SHP77 (cell line): ENCODE measurements around the gene IL11.
A peak's percentile ranks its signal among the peaks of the same experiment; 100 is the strongest.
"Not testable (repeated sequence)": the region's sequence is repeated elsewhere in the genome, so short reads cannot be mapped to it uniquely, and the experiment has no call there.

ENCODE experiments used
- DNase-seq, 2 experiments: peaks; one replicate each; lab custom pipeline; 2025; lab: John Stamatoyannopoulos, UW

Gene IL11

DNA sequence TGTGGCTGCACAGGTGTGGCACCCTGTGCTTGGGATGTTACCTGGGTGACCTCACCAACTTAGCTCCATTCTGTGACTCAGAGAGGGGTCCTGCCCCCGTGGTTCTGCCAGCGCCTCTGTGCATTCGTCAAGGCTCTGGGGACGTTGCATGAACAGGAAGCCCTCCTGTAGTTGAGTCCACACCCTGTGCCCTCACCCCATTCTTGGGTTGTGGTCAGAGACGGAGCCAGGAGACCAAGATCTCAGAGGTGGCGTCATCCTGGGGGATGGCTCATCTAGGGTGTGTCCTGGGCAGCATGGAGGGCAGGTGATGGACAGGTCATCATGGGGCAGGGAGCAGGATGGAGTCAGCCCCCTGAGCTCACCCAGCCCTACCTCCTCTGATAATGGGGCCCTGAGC, 18.2 kb downstream of the IL11 start:
- DNase-seq: no peak

DNA sequence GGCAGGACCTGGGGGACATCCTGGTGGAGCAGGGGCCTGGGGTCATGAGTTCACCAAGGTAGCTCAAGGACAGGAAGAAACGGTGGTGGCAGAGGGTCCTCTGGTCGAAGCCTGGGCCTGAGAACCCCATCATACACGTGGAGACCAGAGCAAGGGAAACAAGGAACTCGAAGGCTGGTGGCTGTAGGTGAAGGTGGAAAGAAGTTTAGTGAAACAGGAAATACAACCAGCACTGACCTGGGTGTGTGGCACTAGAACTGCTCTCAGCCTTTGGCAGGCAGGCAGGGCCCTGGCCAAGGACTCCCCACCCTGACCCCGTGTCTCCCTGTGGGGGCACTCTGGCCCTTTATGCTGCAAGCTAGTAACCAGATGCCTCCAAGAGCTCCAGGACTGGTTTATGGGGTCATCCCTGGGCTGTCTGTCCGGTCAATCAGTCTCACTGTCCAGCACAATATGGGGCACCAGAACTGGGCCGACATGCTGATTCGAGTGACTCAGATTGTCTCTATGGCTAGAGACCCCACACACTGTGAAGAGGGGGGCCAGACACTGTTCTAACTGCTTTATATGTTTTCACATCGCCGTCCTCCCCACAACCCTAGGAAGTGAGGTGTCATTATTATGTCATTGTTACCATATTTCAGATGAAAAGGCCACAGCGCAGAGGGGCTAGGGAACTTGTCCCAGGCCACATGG, 19.5 kb downstream of the IL11 start:
- no peak for DNase-seq

DNA sequence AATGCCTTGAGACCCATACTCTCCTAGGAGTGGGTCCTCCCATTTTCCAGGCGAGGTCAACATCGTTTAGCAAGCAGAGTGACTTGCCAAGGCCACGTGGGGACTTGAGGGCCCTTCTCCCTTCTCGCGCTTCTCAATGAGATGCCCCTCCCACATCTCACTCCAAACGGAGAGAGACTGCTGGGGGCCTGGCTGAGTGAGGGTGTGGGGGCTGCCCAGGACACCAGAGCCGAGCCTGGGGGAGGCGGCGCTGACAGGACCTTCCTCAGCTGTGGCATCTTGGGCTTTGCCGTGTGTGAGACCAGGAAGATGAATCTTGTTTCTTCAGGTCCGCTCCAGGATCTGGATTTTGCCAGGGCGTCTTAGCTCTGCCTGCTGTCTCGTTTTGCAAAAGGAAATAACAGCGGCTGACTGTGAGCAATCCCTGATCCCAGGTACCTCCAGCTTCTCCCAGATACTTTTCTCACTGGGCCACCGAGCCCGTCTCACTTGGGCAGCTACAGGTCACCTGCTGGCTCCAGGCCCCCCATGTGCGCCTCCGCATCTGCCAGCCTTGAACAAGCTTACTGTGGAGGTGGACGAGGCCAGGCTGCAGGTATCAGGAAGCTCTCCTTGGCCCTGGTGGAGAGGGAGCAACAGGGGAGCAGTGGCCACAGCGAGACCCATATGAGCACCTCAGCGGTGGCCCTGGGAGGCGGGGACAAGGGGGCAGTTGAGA, 21.8 kb downstream of the IL11 start:
- DNase-seq: no peak

DNA sequence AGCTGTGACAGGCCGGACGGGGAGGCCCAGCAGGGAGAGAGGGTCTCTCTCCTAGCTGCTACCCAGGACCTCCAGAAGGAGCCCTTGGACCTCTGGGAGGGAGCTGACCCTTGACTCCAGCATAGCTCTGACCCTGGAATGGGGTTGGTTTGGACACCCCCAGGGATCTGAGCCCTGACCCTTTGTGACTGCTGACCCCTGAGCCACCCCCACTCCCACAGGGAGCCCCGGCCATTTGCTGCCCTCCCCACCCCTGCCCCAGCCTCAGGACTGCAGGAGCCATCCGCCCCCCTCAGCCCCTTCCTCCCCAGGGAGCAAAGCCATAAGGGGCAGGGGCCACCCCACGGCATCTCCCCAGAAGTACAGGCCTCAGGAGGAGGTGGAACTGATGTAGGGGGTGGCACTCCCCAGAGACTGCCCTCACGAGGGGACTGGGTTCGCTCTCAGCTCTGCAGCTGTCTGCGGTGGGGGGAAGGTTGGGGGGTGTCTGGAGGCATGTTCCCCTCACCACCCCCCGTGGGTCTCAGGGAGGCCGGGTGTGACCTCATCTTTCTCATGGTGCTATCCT, 22.7 kb downstream of the IL11 start:
- DNase-seq: no peak

DNA sequence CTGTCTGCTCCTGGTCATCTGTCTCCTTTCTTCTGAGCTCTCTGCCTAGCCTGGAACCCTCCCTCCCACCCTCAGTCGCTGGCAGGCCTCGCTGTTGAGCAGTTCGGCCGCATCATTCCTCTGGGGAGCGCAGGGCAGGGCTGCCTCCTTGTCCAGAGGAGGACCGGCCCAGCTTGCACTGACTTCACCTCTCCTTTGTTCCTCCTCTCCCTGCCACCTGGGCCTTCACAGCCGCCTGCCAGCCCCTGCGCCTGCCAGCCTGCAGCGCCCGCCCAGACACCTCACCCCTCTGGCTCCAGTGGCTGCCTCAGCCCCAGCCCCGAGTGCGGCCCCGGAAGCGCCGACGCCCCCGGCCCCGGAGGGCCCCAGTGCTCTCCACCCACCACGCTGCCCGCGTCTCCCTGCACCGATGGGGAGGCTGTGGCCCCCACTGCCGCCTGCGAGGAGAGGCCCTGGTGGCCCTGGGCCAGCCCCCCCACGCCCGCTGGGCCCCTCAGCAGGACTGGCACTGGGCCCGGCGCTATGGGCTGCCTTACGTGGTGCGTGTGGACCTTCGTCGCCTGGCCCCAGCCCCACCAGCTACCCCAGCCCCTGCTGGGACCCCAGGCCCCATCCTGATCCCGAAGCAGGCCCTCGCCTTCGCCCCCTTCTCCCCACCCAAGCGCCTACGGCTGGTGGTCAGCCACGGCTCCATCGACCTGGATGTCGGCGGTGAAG, 23.4 kb downstream of the IL11 start:
- no peak for DNase-seq

DNA sequence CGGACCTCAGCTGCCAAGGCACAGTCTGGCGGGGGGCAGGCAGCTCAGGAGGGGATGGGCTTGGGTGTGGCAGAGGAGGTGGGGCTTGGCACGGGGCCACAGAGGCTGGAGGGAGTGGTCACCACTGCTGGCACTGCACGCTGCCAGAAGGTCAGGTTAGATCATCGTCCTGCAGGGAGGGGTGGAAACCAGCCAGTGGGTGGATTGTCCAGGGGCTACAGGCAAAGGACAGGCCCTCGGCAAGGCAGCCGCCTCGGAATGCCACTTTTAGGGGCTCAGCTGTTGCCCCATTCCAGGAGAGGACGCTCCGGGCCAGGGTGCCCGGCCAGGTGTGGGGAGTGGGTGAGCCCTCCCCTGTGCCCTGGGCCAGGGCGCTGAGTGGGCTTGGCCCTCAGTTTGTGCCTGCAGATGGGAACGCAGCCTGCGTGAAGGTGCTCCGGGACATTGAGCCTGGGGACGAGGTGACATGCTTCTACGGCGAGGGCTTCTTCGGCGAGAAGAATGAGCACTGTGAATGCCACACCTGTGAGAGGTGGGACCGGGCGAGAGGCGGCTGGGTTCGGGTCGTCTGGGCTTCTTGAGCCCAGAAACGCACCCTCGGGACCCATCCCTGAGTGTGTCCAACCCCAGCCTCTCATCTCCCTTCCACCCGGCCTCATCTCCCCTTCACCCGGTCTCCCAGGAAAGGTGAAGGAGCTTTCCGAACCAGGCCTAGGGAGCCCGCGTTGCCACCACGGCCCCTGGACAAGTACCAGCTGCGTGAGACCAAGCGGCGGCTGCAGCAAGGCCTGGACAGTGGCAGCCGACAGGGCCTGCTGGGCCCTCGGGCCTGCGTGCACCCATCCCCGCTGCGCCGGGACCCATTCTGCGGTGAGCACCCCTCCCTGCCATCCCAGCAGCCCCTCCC, 24.2 kb downstream of the IL11 start:
- DNase-seq: no peak

DNA sequence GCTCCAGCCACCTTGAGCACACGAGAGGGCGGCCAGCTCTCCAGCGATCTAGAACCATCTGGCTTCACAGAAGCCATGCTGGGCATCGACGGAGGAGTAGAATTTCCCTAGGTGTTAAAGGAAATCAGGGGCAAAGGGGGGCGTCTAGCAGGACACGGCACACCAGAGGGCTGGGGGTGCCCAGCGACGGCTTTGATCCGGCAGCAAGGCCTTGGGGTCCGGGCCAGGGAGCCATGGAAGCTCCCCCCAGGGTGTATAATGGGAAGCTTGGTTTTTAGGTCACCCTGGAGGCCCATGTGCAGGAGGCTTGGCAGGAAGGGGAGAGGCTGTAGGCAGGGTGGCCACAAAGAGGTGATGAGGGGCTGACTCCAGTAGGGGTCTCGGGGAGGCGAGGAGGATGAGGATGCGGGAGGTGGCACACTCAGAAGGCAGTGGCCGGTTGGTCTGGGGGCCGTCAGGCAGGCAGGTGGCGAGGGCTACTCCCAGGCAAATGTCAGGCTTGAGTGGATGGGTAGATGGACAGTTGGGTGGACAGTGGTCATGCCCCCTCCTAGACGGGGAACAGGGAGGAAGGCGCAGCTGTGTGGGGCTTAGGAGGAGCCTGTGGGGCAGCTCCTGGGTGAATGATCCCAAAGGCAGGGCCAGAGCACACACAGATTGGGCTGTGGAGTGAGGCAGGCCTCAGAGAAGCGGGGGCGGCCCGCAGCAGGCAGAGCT, 25.0 kb downstream of the IL11 start:
- DNase-seq: no peak

DNA sequence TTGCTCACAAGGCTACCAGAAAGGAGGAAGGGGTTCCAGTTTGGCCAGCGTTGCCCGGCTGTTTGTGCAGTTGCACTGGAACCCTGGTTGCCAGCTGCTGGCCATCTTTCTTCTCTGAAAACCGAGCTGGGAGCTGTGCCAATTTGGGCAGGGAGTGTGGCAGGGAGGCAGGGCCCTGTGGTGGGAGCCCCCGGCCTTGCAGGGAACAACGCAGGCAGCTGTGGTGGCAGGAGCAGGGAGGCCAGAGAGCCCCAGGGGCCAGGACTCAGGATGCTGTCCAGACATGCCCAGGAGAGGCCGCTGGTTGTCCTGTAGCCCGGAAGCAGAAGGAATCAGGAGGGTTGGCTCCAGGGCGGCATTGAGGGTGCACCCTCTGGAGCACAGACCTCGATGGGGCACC, 25.8 kb downstream of the IL11 start:
- DNase-seq: peak; percentile 75 to 89

DNA sequence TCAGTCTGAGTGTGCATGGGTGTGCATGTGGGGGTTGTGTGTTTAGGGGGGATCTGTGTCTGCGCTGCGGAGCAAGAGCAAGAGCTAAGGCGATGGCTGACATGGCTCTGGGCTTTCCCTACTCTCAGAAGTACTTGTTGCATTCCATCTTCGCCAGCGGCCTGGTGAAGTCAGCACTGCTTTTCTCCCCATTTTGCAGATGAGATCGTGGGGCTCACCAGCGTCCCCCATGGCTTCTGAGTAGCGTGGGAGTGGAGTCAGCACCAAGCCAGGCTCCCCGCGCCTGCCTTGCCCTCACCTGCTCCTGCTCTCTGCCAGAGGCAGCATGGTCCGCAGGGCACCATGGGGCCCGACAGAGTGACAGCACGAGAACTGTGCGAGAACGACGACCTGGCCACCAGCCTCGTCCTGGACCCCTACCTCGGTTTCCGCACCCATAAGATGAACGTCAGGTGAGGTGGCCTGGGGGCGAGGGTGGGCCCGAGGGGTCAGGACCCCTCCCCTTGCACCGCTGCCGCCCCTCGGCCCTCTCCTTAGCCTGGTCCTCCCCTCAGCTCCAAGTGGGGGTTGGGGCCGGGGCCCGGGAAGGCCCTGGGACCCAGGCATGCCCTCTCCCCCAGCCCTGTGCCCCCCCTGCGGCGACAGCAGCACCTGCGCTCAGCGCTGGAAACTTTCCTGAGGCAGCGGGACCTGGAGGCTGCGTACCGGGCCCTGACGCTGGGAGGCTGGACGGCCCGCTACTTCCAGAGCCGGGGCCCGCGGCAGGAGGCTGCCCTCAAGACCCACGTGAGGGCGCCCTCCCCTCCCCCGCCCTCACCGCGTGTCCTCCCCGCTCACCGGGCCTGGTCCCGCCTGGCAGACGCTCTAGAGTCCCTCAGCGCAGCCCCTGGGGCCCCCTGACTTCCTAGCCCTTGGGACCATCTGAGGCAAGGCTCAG, 28.4 kb downstream of the IL11 start:
- no peak for DNase-seq

DNA sequence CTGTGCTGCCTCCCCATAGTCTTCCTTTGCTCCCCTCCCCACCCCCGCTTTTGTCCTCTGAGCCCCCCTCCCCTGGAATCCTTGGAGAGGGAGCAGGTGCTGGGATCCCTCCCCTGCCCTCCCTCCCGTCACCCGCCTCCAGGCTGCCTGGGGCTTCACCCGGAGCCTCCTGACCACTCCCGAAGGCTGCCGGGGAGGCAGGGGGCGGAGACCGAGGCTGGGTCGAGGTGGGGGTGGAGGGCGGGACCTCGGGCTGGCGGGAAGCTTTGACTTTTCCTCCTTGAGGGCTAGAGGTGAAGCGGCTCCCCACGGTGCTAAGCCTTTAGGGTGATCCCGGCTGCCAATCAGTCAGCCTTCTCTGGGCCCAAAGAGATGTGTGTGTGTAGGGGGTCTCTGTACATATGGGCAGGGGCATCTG, 29.1 kb downstream of the IL11 start:
- peak; percentile 69 to 87 for DNase-seq

DNA sequence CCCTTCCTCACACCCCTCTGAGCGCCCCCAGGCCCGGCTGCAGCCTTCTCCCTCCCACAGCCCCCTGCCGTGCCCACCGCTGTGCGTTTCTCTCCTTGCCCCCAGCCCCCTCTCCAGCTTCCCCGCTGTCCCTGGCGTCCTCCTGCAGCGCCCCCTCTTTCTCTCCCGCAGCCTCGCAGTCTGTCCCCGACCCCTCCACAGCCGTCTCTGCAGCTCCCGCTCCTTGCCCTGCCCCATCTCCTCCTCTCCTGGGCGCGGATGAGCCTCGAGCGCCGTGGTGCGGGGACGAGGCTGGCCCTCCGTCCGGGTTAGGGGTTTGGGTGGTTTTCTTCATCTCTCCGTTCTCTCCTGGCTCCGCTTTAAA, 29.5 kb downstream of the IL11 start:
- peak; percentile 54 to 59 for DNase-seq

DNA sequence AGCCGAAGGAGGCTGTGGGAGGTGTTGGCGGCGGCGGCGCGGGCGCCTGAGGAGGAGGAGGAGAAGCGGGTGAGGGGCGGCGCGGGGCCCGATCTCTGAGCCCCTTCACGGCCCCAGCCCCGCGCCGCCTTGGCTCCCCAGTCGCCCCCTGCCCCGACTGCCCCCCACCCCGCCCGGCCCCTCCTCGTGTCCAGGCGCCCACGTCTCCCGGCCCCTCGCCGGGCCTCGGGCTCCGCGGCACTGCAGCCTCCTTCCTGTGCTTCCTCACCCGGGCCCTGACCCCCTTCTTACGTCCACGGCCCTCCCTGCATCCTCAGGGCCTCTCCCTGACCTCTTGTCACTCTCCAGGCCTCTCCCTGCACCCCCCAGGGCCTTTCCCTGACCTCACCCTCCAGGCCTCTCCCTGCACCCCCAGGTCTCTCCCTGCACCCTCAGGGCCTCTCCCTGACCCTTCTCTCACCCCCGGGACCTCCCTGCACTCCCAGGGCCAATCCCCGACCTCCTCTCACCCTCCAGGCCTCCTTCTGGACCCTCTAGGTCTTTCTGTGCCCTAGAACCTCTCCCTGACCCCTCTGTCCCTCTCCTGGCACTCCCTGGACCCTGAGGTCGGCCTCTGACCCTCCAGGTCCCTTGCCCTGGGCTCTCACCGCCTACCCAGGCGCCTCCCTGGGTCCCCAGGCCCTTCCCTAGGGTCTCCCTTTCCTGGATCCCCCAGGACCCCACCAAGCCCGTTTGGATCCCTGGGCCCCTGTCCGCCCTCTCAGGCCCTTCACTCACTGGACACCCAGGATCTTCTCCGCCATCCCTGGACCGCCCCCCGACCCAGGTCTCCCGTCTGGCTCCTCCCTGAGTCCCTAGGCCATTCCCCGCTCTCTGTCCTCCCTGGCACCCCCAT, 30.1 kb downstream of the IL11 start:
- no peak for DNase-seq

DNA sequence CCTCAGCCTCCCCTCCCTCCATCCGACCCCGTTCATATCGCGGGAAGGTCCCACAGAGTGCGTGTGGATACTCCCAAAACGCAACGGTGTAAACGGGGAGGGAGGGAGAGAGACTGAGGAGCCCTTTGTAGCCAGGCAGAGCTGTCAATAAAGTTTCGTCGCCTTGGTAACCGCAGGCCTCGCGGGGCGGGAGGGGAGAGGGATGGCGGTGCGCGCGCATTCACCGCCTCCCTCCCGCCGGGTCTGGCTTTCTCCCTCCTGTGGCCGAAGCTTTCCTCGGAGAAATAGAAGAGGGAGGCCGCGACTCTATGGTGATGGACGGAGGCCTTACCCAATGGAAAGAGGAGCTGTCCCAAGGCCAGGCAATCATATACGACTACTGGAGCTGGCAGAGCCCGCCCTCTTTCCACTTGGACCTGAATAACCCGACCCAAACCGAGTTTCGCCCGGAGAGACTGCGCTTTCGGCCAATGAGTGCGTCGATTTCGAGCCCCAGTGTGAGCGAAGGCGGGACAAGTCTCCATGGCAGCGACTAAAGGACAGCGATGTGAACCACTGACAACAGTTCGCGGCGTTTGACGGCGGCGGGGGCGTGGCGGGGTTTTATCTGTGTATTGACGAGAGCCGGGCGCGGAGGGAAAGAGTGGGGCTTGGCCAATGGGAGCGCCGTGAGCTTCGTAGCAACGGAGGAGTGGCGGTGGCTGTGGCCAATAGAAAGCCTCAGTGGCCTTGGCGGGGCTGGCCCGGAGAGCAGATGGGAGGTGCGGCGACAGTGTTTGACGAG, 31.0 kb downstream of the IL11 start, which contains the start of gene KMT5C:
TSS of gene KMT5C (plus strand) at position 772 of the 784 bp plus-strand sequence. CDS start 2,061 bp downstream, outside the sequence.
- DNase-seq: peak; percentile 100

DNA sequence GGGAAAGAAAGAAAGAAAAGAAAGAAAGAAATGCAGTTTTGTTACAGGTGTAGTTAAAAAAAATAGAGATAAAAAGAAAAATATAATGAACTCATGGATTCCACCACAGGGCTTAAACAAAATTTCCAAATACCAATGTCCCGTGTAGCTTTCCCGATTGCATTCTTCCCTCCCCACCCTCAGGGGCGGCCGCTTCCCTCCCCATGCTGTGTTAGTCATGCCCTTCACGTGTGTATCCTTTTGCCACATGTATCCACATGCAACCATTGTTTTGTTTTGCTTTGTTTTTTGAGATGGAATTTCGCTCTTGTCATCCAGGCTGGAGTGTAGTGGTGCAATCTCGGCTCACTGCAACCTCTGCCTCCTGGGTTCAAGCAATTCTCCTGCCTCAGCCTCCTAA, 34.2 kb downstream of the IL11 start:
- no peak for DNase-seq

DNA sequence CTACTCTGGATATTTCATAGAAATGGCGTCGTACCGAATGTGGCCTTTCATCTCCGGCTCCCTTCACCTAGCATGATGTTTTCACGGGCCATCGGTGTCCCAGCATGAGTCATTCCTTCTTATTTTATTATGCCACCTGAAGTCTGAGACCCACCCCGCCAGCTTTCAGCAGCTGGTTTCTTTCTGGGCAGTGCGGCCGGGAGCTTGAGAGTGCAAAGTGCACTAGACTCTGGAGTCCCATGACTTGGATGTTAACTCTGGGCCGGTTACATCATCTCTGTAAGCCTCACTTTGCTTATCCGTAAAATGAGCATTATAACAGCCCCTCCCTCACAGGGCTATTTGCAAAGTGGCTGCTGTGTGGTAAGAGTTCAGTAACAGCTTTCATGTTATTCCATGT, 36.4 kb downstream of the IL11 start:
- DNase-seq: no peak

DNA sequence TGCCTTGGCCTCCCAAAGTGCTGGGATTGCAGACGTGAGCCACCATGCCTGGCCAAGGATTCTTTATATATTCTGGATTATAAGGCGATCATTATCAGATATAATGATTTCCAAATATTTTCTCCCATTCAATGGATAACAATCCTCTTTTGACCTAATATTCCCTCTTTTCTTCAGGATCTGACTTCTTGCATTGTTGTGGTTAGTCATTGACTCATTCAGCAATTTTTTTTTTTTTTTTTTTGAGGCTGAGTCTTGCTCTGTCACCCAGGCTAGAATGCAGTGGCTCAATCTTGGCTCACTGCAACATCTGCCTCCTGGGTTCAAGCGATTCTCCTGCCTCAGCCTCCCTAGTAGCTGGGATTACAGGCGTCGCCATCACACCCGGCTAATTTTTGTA, 40.5 kb downstream of the IL11 start:
- DNase-seq: not testable (repeated sequence)

DNA sequence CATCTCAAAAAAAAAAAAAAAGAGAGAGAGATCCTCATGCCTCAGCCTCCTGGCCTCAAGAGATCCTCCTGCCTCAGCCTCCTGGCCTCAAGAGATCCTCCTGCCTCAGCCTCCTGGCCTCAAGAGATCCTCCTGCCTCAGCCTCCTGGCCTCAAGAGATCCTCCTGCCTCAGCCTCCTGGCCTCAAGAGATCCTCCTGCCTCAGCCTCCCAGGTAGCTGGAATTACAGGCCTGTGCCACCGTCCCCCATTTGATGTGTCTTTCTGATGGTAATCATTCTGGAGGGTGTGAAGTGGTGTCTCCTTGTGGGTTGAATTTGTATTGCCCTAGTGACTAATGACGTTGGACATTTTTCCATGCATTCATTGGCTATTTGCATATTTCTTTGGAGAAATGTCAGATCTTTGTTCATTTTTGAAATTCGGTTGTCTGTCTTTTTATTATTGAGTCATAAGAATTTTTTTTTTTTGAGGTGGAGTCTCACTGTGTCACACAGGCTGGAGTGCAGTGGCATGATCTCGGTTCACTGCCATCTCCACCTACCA, 41.4 kb downstream of the IL11 start:
- DNase-seq: not testable (repeated sequence)

DNA sequence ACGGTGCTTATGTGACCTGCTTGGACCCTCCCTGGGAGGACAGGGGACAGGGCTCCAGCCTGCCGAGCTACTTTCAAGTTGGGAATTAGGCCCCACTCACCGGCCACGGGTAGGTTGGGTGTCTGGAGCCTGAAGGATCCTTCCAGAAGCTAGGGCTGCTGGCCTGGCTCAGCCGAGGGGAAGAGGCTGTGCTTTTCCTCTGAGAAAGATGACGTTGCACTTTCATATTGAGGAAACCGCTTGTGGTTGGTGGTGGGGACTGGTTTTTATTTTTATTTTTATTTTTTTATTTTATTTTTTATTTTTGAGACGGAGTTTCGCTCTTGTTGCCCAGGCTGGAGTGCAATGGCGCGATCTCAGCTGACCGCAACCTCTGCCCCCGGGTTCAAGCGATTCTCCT, 45.1 kb downstream of the IL11 start, which contains the start of gene TMEM150B:
TSS of gene TMEM150B (minus strand) at position 170 of the 400 bp plus-strand sequence. CDS start 4,305 bp downstream, outside the sequence.
- DNase-seq: no peak
